NCI-H2081 treated with DMSO at 0.1 percent for 48 hours (cell line): ENCODE results near the gene SHISAL1.

Experiments
- DNase-seq: peaks from one replicate; lab custom pipeline; 2025; lab: John Stamatoyannopoulos, UW

Gene SHISAL1

GRCh38 chr22:44209343-44209742, 103.4 kb downstream of the SHISAL1 start:
- no peak for DNase-seq

GRCh38 chr22:44207981-44208317, 104.8 kb downstream of the SHISAL1 start:
- no peak for DNase-seq

DNA sequence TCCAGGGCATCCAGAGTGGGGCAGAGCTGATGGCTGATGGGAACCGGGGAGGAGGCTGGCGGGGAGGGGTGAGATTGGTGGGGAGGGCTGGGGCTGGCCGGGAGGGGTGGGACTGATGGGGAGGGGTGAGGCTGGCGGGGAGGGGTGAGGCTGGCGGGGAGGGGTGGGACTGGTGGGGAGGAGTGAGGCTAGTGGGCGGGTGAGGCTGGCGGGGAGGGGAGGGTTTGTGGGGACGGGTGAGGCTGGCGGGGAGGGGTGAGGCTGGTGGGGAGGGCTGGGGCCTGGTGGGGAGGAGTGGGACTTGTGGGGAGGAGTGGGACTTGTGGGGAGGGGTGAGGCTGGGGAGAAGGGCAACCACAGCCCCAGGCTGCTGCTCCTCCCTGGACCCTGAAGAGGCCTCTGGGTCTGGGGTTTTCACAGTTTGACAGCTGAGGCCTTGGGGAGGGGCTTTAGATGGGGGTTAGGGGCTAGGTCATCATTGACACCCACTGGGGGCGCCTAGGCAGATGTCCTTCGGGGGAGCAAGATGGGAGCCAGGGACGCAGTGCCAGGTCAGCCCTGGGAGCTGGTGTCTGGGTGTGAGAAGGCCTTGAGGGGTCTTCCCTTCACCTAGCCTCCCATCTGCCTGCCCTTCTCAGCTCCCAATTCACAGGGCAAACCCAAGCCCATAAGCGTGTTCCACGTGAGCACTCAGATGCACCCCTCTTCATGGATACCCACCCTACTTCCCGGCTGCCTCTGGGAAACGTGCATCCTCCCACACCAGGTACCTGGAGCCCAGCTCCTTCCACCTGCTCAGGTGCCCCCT, 105.4 kb downstream of the SHISAL1 start:
- DNase-seq, result no peak

DNA sequence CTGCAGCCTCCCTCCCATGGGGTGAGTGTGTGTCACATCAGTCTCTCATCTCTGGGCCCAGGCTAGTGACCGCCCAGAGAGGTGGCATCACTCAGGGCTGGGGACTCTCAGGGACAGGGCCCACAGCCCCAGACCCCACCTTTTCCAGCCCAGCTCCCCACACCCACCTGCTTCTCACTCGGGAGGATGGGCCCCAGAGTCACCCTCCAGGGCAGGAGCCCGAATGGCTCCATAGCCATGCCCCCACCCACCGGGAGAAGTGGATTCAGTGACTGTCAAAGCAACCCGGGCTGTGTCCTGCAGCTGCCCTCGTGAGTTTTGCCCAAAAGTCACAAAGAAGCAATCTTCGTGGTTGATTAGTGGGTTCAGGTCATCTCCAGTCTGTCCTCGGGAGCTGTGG, 106.1 kb downstream of the SHISAL1 start:
- DNase-seq, result no peak

GRCh38 chr22:44206330-44206645, 106.5 kb downstream of the SHISAL1 start:
- no peak for DNase-seq

DNA sequence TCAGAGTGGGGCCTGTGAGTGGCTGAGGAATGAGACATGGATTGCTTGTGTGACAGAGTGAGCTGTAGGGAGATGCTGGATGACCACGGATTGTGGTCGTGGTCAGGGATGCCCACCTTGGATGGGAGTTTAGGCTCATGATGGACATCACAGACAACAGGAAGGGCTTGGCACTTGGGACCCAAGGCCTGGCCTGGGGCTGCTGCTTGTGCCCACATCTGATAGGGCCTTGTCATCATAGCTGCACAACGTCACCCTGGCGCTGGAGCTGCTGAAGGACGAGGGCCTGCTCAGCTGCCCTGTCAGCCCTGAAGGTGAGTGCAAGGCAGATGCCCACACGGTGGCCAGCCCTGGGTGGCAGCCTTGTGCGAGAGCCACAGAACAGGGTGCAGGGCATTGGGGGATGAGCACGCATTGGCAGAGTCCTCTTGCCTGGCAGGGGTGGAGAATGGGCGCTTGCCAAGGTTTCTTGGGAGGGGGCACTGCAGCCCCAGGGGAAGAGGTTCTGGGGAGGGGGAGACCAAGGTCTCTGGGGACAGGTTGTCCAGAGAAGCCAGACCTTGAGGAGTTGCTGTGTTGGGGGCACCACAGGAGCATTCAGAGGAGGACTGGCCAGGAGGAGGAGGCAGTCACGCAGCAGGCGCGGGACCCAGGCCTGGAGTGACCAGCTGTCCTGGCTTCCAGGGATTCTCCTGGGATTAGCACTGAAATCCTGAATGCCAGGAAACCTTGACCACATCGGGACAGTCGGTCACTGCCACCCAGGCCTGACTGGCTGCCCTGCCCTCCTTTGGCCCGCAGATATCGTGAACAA, 107.0 kb downstream of the SHISAL1 start:
- DNase-seq, result no peak

GRCh38 chr22:44204739-44205515, 107.8 kb downstream of the SHISAL1 start:
- no peak for DNase-seq

DNA sequence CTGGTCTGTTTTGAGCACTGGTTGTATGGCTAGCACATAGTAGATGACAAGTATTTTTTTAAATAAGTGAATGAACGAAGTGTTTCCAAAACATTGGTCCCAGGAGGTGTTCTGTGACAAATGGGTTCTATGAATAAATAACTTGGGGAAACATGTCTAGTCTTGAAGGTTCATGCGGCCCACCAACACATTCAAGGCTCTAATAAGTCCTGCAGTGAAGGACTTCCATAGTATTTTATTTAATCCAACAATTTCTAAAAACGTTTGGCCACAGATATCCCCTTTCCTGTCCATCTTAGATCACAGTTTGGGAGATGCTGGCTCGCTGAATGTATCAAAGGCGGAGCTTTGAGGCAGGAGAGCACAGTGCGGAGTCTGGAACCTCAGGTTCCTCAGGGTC, 109.5 kb downstream of the SHISAL1 start:
- no peak for DNase-seq

DNA sequence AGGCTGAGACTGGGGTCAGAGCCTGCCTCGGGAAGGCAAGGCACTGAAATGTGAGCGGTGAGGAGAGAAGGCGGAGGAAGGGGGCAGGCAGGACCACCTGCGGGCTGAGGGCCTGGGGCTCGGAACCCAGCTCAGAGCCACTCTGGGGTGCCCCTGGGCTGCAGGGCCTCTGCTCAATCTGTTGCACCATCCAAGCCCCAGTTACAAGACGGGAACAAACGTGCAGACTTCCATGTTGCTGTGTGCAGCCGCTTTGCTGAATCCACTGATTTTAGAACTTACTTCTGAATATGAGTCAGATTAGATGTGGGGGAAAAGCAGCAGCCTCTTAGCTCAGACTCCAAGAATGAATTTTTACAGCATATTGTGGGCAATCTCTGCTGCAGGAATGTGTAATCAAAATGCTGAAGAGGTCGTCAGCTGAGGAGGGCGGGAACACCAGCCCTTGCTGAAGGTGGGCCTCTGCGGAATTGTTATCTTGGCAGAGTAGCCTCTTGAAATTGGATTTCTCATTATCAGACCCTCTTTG, 110.4 kb downstream of the SHISAL1 start:
- DNase-seq, result no peak

GRCh38 chr22:44201665-44202064, 111.1 kb downstream of the SHISAL1 start:
- DNase-seq, result no peak

DNA sequence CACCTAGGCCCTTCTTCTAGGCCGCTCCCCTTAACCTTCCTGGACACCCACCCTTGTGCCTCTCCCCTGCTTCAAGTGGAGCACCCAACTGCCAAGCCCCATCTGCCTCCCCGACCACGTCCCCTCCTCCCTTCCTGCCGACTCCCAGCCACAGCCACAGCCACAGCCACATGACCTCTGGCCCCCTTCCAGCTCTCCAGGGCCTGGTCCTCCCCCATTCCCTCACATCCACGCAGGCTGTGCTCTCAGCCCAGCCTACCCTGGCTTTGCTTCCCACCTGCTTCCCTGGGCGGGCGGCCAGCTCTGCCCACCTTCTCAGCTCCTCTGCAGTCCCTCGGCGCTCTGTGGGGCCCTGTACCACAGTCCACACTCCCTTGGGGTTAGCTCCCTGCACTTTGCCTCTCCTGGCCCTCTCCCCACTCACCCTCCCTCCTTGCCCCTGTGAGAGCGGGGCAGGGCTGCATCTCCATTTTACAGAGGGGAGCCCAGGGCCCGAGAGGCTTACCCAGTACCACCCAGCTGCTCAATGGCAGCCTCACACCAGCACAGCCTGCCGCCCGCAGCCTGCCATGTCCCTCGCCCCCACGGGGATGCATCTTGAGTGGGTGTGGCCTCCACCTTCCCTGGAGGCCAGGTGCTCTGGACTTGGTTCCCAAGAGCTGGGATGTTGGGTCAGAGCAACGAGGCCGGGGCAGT, 111.7 kb downstream of the SHISAL1 start:
- no peak for DNase-seq

GRCh38 chr22:44200451-44200850, 112.3 kb downstream of the SHISAL1 start:
- no peak for DNase-seq

GRCh38 chr22:44199866-44200265, 112.9 kb downstream of the SHISAL1 start:
- DNase-seq, result no peak

DNA sequence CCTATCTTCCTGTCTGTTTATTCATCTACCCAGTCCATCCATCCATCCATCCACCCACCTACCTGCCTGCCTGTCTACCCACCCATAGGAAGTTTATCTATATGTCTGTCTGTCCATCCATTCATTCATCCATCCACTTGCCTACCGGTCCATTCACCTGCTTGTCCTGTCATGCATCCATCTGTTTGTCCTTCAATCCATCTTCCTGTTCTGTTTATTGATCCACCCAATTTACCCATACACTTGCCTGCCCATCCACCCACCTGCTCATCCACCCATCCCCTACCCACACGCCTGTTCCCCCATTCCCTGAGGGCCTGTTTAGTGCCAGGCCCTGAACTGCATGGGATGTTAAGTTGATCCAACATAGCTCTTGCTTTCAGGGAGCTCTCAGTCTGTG, 113.6 kb downstream of the SHISAL1 start:
- no peak for DNase-seq

- no peak for DNase-seq
These were observed 115.5 kb downstream of the SHISAL1 start for GRCh38 chr22:44197271-44197670.

DNA sequence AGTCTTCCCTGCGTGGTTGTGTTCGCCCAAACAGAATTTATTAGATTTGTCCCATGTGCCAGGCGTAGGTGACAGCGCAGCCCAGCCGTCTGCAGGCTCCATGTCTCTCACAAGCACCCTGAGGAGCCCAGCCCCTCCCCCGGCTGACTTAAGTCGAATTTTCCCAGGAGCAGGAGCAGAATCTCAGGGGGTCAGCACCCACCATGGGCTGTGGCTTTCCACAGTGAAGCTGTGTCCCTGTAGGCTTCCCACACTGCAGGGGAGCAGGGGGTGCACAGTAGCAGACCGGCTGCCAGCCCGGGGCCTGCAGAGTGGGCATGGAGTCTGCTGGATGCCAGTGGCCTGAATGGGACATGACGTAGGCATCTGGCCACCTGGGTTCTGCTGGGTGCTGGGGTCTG, 116.0 kb downstream of the SHISAL1 start:
- DNase-seq, result no peak

- no peak for DNase-seq
These were observed 116.5 kb downstream of the SHISAL1 start for GRCh38 chr22:44196241-44196640.

DNA sequence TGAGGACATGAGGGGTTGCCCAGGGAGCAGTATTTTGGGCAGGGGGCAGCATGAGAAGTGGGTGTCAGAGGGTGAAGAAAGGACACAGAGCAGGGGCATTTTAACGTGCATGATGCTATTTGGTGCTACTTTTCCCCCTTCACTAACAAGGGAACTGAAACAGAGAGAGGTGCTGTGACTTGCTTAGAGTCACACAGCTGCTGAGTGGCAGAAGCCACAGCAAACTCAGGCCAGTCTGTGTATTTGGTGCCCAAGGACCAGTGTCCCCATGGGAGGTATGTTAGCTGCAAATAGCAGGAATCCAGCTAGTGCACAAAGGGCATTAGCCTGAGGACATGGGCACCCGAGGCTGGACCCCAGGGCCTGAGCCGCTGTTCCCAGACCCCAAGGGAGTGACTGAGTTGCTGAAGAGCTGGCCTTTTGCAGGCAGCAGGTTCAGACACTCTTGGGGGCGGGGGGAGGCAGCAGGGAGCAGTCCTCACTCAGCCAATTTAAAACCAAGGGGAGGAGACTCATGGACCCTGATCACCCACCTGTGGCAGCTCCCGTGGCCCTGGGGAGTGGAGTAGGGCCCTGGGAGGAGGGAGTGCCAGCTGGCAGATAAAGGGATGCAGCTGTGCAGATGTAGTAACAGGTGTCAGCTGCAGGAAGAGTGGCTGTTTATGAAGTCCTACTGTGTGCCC, 117.4 kb downstream of the SHISAL1 start:
- no peak for DNase-seq

- no peak for DNase-seq
These were observed 118.2 kb downstream of the SHISAL1 start for GRCh38 chr22:44194569-44194968.
